ENCODE measurements around the gene TSPAN2. TPM values are rescaled to one million over a fixed set of nuclear protein-coding genes. Genes with fewer than 3 reads are reported as not detected.

Gene TSPAN2
- total RNA-seq, 1 experiment from 2014 or later: 6.8 TPM

DNA sequence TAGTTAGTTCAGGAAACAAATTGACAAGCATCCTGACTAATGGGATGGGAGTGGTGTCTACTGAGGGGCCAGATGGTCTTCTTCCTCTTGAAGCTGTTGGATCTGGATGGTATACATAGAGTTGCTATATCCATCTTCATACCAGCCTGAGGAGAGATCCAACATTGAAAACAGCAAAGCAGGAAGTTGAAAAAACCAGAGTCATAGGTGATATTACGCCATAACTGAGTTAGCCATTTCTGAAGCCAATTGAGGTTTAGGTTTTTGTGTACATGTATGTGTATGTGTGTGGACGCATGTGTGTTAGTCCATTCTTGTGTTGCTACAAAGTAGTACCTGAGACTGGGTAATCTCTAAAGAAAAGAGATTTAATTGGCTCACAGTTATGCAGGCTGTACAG lies 2.3 kb upstream of the TSPAN2 start:
- POLR2A ChIA-PET: no interaction called here
- Mint-ChIP-seq H3K27me3 (ENCODE audit: insufficient read depth, unreplicated experiment) (no peaks in the 10 kb centered on the region), H3K27ac (ENCODE audit: unreplicated experiment) (no peak overlapping the region)

DNA sequence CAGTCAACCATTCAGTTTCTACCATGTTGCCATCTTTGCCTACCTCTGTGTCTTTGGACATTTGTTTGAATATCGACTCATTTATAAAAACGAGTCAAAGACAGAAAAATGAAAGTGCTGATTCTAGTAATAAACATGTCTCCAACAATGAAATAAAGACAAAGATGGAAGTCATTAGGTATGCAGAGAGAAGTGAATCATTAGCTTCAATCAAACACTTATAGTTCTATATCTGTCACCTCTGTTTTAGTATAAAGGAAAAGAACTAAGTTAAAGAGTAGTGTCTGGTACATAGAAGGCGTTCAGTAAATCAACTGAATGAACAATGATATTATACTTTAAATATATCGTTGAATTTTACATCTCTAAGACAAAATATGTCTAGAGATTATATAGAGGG lies 1.7 kb upstream of the TSPAN2 start:
- intact Hi-C loops (cut with micrococcal nuclease; ENCODE audit: unreplicated experiment): loop anchor here (2.0 kb wide), 1 partner anchor 22 kb away; no protein-coding TSS in a partner anchor
- no TSS peak for BruUV-seq (replicated peaks)
- no peaks in the 10 kb centered on the region for H3K9me3 Mint-ChIP-seq (ENCODE audit: unreplicated experiment)
- CTCF ChIA-PET: no interaction called here
- DNase-seq: no peak
- H3K36me3 ChIP-seq (ENCODE audit: control insufficient read depth, insufficient read depth, low read length): no peaks in the 10 kb centered on the region
- H3K27me3 ChIP-seq (replicated peaks; ENCODE audit: control insufficient read depth, insufficient read depth, low read length): no peaks in the 10 kb centered on the region
- H3K27ac Mint-ChIP-seq (ENCODE audit: unreplicated experiment): no peak overlapping the region
- peaks cover 6% of the 10 kb centered on the region for H3K4me1 Mint-ChIP-seq (ENCODE audit: low read depth, unreplicated experiment)
- 0 out of 2 replicates have a peak, but pooled peaks cover 3% of the 10 kb centered on the region for H3K4me1 ChIP-seq
- TF ChIP-seq, protein P1, sequence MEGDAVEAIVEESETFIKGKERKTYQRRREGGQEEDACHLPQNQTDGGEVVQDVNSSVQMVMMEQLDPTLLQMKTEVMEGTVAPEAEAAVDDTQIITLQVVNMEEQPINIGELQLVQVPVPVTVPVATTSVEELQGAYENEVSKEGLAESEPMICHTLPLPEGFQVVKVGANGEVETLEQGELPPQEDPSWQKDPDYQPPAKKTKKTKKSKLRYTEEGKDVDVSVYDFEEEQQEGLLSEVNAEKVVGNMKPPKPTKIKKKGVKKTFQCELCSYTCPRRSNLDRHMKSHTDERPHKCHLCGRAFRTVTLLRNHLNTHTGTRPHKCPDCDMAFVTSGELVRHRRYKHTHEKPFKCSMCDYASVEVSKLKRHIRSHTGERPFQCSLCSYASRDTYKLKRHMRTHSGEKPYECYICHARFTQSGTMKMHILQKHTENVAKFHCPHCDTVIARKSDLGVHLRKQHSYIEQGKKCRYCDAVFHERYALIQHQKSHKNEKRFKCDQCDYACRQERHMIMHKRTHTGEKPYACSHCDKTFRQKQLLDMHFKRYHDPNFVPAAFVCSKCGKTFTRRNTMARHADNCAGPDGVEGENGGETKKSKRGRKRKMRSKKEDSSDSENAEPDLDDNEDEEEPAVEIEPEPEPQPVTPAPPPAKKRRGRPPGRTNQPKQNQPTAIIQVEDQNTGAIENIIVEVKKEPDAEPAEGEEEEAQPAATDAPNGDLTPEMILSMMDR (IDR thresholded peaks at IDR 0.05; ENCODE audit: insufficient read depth in 1 of 2, low read depth in 1 of 2, low read length in 1 of 2, severe bottlenecking in 1 of 2, unreplicated experiment in 1 of 2): no peak
- no peaks in the 10 kb centered on the region for H3K36me3 Mint-ChIP-seq (ENCODE audit: insufficient read depth, unreplicated experiment)
- H3K27me3 Mint-ChIP-seq (ENCODE audit: insufficient read depth, unreplicated experiment): no peaks in the 10 kb centered on the region
- no peaks in the 10 kb centered on the region for H3K9me3 ChIP-seq
- no peak overlapping the region for H3K4me3 Mint-ChIP-seq (ENCODE audit: unreplicated experiment)
- no peak overlapping the region for H3K4me3 ChIP-seq (ENCODE audit: low read depth, low read length)
- POLR2A ChIA-PET: no interaction called here

More for the DNA sequence above, 2.3 kb upstream of the TSPAN2 start:
- H3K9me3 ChIP-seq: no peaks in the 10 kb centered on the region
- H3K36me3 Mint-ChIP-seq (ENCODE audit: insufficient read depth, unreplicated experiment): no peaks in the 10 kb centered on the region
- H3K27me3 ChIP-seq (replicated peaks; ENCODE audit: control insufficient read depth, insufficient read depth, low read length): no peaks in the 10 kb centered on the region
- peaks cover under 1% of the 10 kb centered on the region for H3K4me1 Mint-ChIP-seq (ENCODE audit: low read depth, unreplicated experiment)
- TF ChIP-seq, protein P1 (IDR thresholded peaks at IDR 0.05; ENCODE audit: insufficient read depth in 1 of 2, low read depth in 1 of 2, low read length in 1 of 2, severe bottlenecking in 1 of 2, unreplicated experiment in 1 of 2): no peak
- H3K4me3 ChIP-seq (ENCODE audit: low read depth, low read length): no peak overlapping the region
- H3K4me1 ChIP-seq: 0 out of 2 replicates have a peak, but pooled peaks cover 3% of the 10 kb centered on the region
- H3K9me3 Mint-ChIP-seq (ENCODE audit: unreplicated experiment): no peaks in the 10 kb centered on the region
- BruUV-seq (replicated peaks): no TSS peak
- CTCF ChIA-PET: no interaction called here
- intact Hi-C loops (cut with micrococcal nuclease; ENCODE audit: unreplicated experiment): loop anchor here (2.0 kb wide), 1 partner anchor 21 kb away; no protein-coding TSS in a partner anchor
- no peak for DNase-seq
- no peaks in the 10 kb centered on the region for H3K36me3 ChIP-seq (ENCODE audit: control insufficient read depth, insufficient read depth, low read length)
- no peak overlapping the region for H3K4me3 Mint-ChIP-seq (ENCODE audit: unreplicated experiment)

DNA sequence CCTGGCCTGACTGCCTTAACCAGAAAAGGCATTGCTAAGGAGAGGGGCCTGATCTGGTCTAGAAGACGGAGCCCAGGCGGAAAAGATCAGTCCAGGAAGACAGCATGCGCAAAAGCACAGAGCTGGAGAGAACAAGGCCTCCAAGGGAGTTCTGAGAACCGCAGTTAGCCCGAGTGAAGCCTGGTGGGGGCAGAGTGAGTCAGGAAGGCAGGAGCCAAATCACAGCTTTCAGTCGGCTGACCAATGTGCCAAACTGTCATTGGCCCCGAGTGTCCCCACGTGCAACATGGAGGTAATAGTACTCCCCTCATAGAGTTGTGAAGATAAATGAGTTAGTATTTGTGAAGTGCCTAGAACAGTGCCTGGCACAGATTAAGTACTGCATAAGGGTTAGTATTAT lies 1.2 kb upstream of the TSPAN2 start:
- intact Hi-C loops (cut with micrococcal nuclease; ENCODE audit: unreplicated experiment): loop anchor here (2.0 kb wide), 1 partner anchor 22 kb away; no protein-coding TSS in a partner anchor
- no peaks in the 10 kb centered on the region for H3K9me3 ChIP-seq
- peaks cover 6% of the 10 kb centered on the region for H3K4me1 Mint-ChIP-seq (ENCODE audit: low read depth, unreplicated experiment)
- H3K4me3 ChIP-seq (ENCODE audit: low read depth, low read length): no peak overlapping the region
- H3K27me3 Mint-ChIP-seq (ENCODE audit: insufficient read depth, unreplicated experiment): no peaks in the 10 kb centered on the region
- BruUV-seq (replicated peaks): no TSS peak
- H3K27ac Mint-ChIP-seq (ENCODE audit: unreplicated experiment): no peak overlapping the region
- ChIA-PET CTCF (interaction anchor here (0.7 kb wide), 1 partner anchor 1015 kb away, joined by 5 read pairs; no protein-coding TSS in a partner anchor), POLR2A (no interaction called here)
- TF ChIP-seq, protein P1 (IDR thresholded peaks at IDR 0.05; ENCODE audit: insufficient read depth in 1 of 2, low read depth in 1 of 2, low read length in 1 of 2, severe bottlenecking in 1 of 2, unreplicated experiment in 1 of 2): no peak
- no peaks in the 10 kb centered on the region for H3K27me3 ChIP-seq (replicated peaks; ENCODE audit: control insufficient read depth, insufficient read depth, low read length)
- DNase-seq: no peak
- no peaks in the 10 kb centered on the region for H3K36me3 Mint-ChIP-seq (ENCODE audit: insufficient read depth, unreplicated experiment)
- H3K36me3 ChIP-seq (ENCODE audit: control insufficient read depth, insufficient read depth, low read length): no peaks in the 10 kb centered on the region
- H3K9me3 Mint-ChIP-seq (ENCODE audit: unreplicated experiment): no peaks in the 10 kb centered on the region
- no peak overlapping the region for H3K4me3 Mint-ChIP-seq (ENCODE audit: unreplicated experiment)
- 0 out of 2 replicates have a peak, but pooled peaks cover 3% of the 10 kb centered on the region for H3K4me1 ChIP-seq
